Stimulated activated naive B cell treated with anti-CD40 and anti-IgM and Interleukin-4, amounts not matched to agents 10 μg/mL and 1 μg/mL and 100 μg/mL, for 72 hours (primary cell): Measurements from ENCODE around the gene RUNX2.
A peak's percentile ranks its signal among the peaks of the same experiment; 100 is the strongest.

Experiments used
- ATAC-seq, 2 donors: fragments of 150-1000 bp; cut with Tn5 transposase; replicated peaks; 2 replicates each; pipeline ENCODE4 v1.10.0; 2021; ENCODE audit warnings: moderate library complexity in 1 of 2
- DNase-seq: peaks from one replicate; pipeline ENCODE4 v3.0.0; 2021
- H3K27ac Mint-ChIP-seq: one replicate; pipeline ENCODE4 v1.8.0; 2022; ENCODE audit warnings: mild to moderate bottlenecking, mixed read lengths
- H3K27me3 Mint-ChIP-seq, 2 donors: one replicate each; pipeline ENCODE4 v1.8.0; 2022; ENCODE audit warnings: mixed read lengths in 2 of 2
- H3K36me3 Mint-ChIP-seq, 2 donors: one replicate each; pipeline ENCODE4 v1.8.0; 2022; ENCODE audit warnings: mixed read lengths in 2 of 2, mild to moderate bottlenecking in 1 of 2
- H3K4me1 Mint-ChIP-seq, 2 donors: one replicate each; pipeline ENCODE4 v1.8.0; 2022; ENCODE audit warnings: mixed read lengths in 2 of 2, mild to moderate bottlenecking in 1 of 2
- H3K4me3 Mint-ChIP-seq, 2 donors: one replicate each; pipeline ENCODE4 v1.8.0; 2022; ENCODE audit warnings: mild to moderate bottlenecking in 2 of 2, mixed read lengths in 2 of 2, moderate library complexity in 1 of 2
- H3K9me3 Mint-ChIP-seq, 2 donors: one replicate each; pipeline ENCODE4 v1.8.0; 2022; ENCODE audit warnings: mixed read lengths in 2 of 2, mild to moderate bottlenecking in 1 of 2

The RUNX2 gene

GRCh38 chr6:45424451-45424861 lies 96.3 kb downstream of the RUNX2 start:
- H3K9me3 Mint-ChIP-seq: no peaks in the 10 kb centered on the region
- DNase-seq (peak; percentile 14), ATAC-seq (peak; percentile 16 to 44)
- peaks cover 32 to 39% of the 10 kb centered on the region in 2 donors for H3K27me3 Mint-ChIP-seq
- no peak overlapping the region for H3K27ac Mint-ChIP-seq
- peaks cover 34 to 66% of the 10 kb centered on the region in 2 donors for H3K4me1 Mint-ChIP-seq
- peaks cover 0 to 3% of the 10 kb centered on the region in 2 donors for H3K36me3 Mint-ChIP-seq
- peak overlapping the region; percentile 60 to 65 for H3K4me3 Mint-ChIP-seq

- DNase-seq (no peak), ATAC-seq (no peak)
- no peak overlapping the region for H3K27ac Mint-ChIP-seq
- H3K9me3 Mint-ChIP-seq: no peaks in the 10 kb centered on the region
- peaks cover 24 to 49% of the 10 kb centered on the region in 2 donors for H3K4me1 Mint-ChIP-seq
- peaks cover 0 to 3% of the 10 kb centered on the region in 2 donors for H3K36me3 Mint-ChIP-seq
- H3K4me3 Mint-ChIP-seq: no peak overlapping the region
- H3K27me3 Mint-ChIP-seq: peaks cover 31% of the 10 kb centered on the region in 2 donors
Observed at GRCh38 chr6:45426251-45426650, 98.1 kb downstream of the RUNX2 start.

- no peak for ATAC-seq
- H3K4me1 Mint-ChIP-seq: peaks cover 18 to 40% of the 10 kb centered on the region in 2 donors
- peaks cover 17 to 24% of the 10 kb centered on the region in 2 donors for H3K27me3 Mint-ChIP-seq
- H3K9me3 Mint-ChIP-seq: no peaks in the 10 kb centered on the region
- no peak overlapping the region for H3K27ac Mint-ChIP-seq
- DNase-seq: no peak
- no peaks in the 10 kb centered on the region for H3K36me3 Mint-ChIP-seq
- no peak overlapping the region for H3K4me3 Mint-ChIP-seq
Observed at GRCh38 chr6:45427726-45428125, 99.6 kb downstream of the RUNX2 start.

- H3K27me3 Mint-ChIP-seq: peaks cover 9 to 18% of the 10 kb centered on the region in 2 donors
- H3K4me3 Mint-ChIP-seq: no peak overlapping the region
- H3K9me3 Mint-ChIP-seq: no peaks in the 10 kb centered on the region
- peaks cover 13 to 31% of the 10 kb centered on the region in 2 donors for H3K4me1 Mint-ChIP-seq
- H3K27ac Mint-ChIP-seq: no peak overlapping the region
- DNase-seq: no peak
- ATAC-seq: no peak
- no peaks in the 10 kb centered on the region for H3K36me3 Mint-ChIP-seq
Observed at GRCh38 chr6:45428727-45429126, 100.6 kb downstream of the RUNX2 start.

GRCh38 chr6:45430590-45431202 lies 102.6 kb downstream of the RUNX2 start:
- no peak overlapping the region for H3K27ac Mint-ChIP-seq
- H3K36me3 Mint-ChIP-seq: no peaks in the 10 kb centered on the region
- H3K4me1 Mint-ChIP-seq: peaks cover 5 to 22% of the 10 kb centered on the region in 2 donors
- no peak for DNase-seq
- ATAC-seq: no peak
- H3K9me3 Mint-ChIP-seq: no peaks in the 10 kb centered on the region
- peaks cover 9 to 18% of the 10 kb centered on the region in 2 donors for H3K27me3 Mint-ChIP-seq
- no peak overlapping the region for H3K4me3 Mint-ChIP-seq

GRCh38 chr6:45431317-45432065 lies 103.4 kb downstream of the RUNX2 start:
- peaks cover 7 to 26% of the 10 kb centered on the region in 2 donors for H3K4me1 Mint-ChIP-seq
- no peaks in the 10 kb centered on the region for H3K36me3 Mint-ChIP-seq
- H3K4me3 Mint-ChIP-seq: no peak overlapping the region
- DNase-seq: no peak
- H3K27ac Mint-ChIP-seq: no peak overlapping the region
- no peaks in the 10 kb centered on the region for H3K9me3 Mint-ChIP-seq
- ATAC-seq: no peak
- H3K27me3 Mint-ChIP-seq: peaks cover 9 to 18% of the 10 kb centered on the region in 2 donors

GRCh38 chr6:45432977-45433376 lies 104.8 kb downstream of the RUNX2 start:
- ATAC-seq (no peak), DNase-seq (no peak)
- Mint-ChIP-seq H3K27me3 (peaks cover 14 to 18% of the 10 kb centered on the region in 2 donors), H3K4me3 (no peak overlapping the region), H3K36me3 (no peaks in the 10 kb centered on the region), H3K4me1 (peaks cover 9 to 36% of the 10 kb centered on the region in 2 donors), H3K27ac (no peak overlapping the region), H3K9me3 (no peaks in the 10 kb centered on the region)

GRCh38 chr6:45433533-45434380 lies 105.6 kb downstream of the RUNX2 start:
- Mint-ChIP-seq H3K4me3 (no peak overlapping the region), H3K36me3 (no peaks in the 10 kb centered on the region), H3K27ac (no peak overlapping the region), H3K27me3 (peaks cover 14 to 15% of the 10 kb centered on the region in 2 donors), H3K9me3 (no peaks in the 10 kb centered on the region), H3K4me1 (peaks cover 8 to 29% of the 10 kb centered on the region in 2 donors)
- peak; percentile 43 to 54 for ATAC-seq
- DNase-seq: no peak

- H3K27ac Mint-ChIP-seq: no peak overlapping the region
- no peak for DNase-seq
- no peaks in the 10 kb centered on the region for H3K36me3 Mint-ChIP-seq
- H3K9me3 Mint-ChIP-seq: no peaks in the 10 kb centered on the region
- H3K4me3 Mint-ChIP-seq: no peak overlapping the region
- ATAC-seq: peak; percentile 36 to 38
- peaks cover 14 to 18% of the 10 kb centered on the region in 2 donors for H3K27me3 Mint-ChIP-seq
- peaks cover 8 to 29% of the 10 kb centered on the region in 2 donors for H3K4me1 Mint-ChIP-seq
Observed at GRCh38 chr6:45434381-45434700, 106.2 kb downstream of the RUNX2 start.

GRCh38 chr6:45436544-45437438 lies 108.7 kb downstream of the RUNX2 start:
- Mint-ChIP-seq H3K27ac (no peak overlapping the region), H3K27me3 (peaks cover 8 to 18% of the 10 kb centered on the region in 2 donors), H3K4me1 (peaks cover 5 to 25% of the 10 kb centered on the region in 2 donors), H3K4me3 (no peak overlapping the region), H3K9me3 (no peaks in the 10 kb centered on the region), H3K36me3 (no peaks in the 10 kb centered on the region)
- DNase-seq (no peak), ATAC-seq (peak; percentile 87 to 92)

GRCh38 chr6:45437439-45437815 lies 109.3 kb downstream of the RUNX2 start:
- Mint-ChIP-seq H3K36me3 (no peaks in the 10 kb centered on the region), H3K4me3 (no peak overlapping the region), H3K27me3 (peaks cover 4 to 18% of the 10 kb centered on the region in 2 donors), H3K9me3 (no peaks in the 10 kb centered on the region), H3K4me1 (peaks cover 4 to 24% of the 10 kb centered on the region in 2 donors), H3K27ac (no peak overlapping the region)
- DNase-seq (no peak), ATAC-seq (no peak)

- H3K36me3 Mint-ChIP-seq: no peaks in the 10 kb centered on the region
Observed at GRCh38 chr6:45438151-45438550, 110.0 kb downstream of the RUNX2 start.

GRCh38 chr6:45438849-45439406 lies 110.8 kb downstream of the RUNX2 start:
- Mint-ChIP-seq H3K4me3 (no peak overlapping the region), H3K36me3 (no peaks in the 10 kb centered on the region), H3K27ac (no peak overlapping the region), H3K27me3 (peaks cover 4 to 18% of the 10 kb centered on the region in 2 donors), H3K9me3 (no peaks in the 10 kb centered on the region), H3K4me1 (peaks cover 4 to 23% of the 10 kb centered on the region in 2 donors)
- ATAC-seq (no peak), DNase-seq (no peak)

More at GRCh38 chr6:45438151-45438550, 110.0 kb downstream of the RUNX2 start:
- no peak overlapping the region for H3K27ac Mint-ChIP-seq
- H3K27me3 Mint-ChIP-seq: peaks cover 4 to 18% of the 10 kb centered on the region in 2 donors
- DNase-seq (no peak), ATAC-seq (no peak)
- H3K4me1 Mint-ChIP-seq: peaks cover 4 to 24% of the 10 kb centered on the region in 2 donors
- no peak overlapping the region for H3K4me3 Mint-ChIP-seq
- H3K9me3 Mint-ChIP-seq: no peaks in the 10 kb centered on the region
